ENCODE results near the gene CD96.

Gene CD96

GRCh38 chr3:111531446-111531845, 10.6 kb upstream of the CD96 start:
- Histone ChIP-seq H3K27ac (ENCODE audit: low read length) (no peak overlapping the region), H3K36me3 (ENCODE audit: control insufficient read depth in 2 of 2, insufficient read depth in 2 of 2, low read length in 2 of 2) (no peaks in the 10 kb centered on the region), H3K27me3 (ENCODE audit: control insufficient read depth in 1 of 2, insufficient read depth in 2 of 2, low read length in 2 of 2) (no peaks in the 10 kb centered on the region), H3K9ac (ENCODE audit: low read length in 2 of 2) (no peak overlapping the region), H3K4me1 (ENCODE audit: control insufficient read depth, insufficient read depth, low read length) (no peaks in the 10 kb centered on the region), H3K9me3 (ENCODE audit: control insufficient read depth in 2 of 2, low read length in 2 of 2) (no peaks in the 10 kb centered on the region), H3K4me3 (ENCODE audit: low read length in 2 of 2) (no peak overlapping the region)

GRCh38 chr3:111534701-111535100, 7.3 kb upstream of the CD96 start:
- Histone ChIP-seq H3K9me3 (ENCODE audit: control insufficient read depth in 2 of 2, low read length in 2 of 2) (no peaks in the 10 kb centered on the region), H3K27me3 (ENCODE audit: control insufficient read depth in 1 of 2, insufficient read depth in 2 of 2, low read length in 2 of 2) (no peaks in the 10 kb centered on the region), H3K27ac (ENCODE audit: low read length) (no peak overlapping the region), H3K4me1 (ENCODE audit: control insufficient read depth, insufficient read depth, low read length) (no peaks in the 10 kb centered on the region), H3K9ac (ENCODE audit: low read length in 2 of 2) (no peak overlapping the region), H3K4me3 (ENCODE audit: low read length in 2 of 2) (no peak overlapping the region), H3K36me3 (ENCODE audit: control insufficient read depth in 2 of 2, insufficient read depth in 2 of 2, low read length in 2 of 2) (no peaks in the 10 kb centered on the region)

- H3K27ac ChIP-seq (ENCODE audit: low read length), result no peak overlapping the region
- no peak overlapping the region for H3K9ac ChIP-seq (ENCODE audit: low read length in 2 of 2)
- H3K27me3 ChIP-seq (ENCODE audit: control insufficient read depth in 1 of 2, insufficient read depth in 2 of 2, low read length in 2 of 2), result no peaks in the 10 kb centered on the region
- H3K36me3 ChIP-seq (ENCODE audit: control insufficient read depth in 2 of 2, insufficient read depth in 2 of 2, low read length in 2 of 2), result no peaks in the 10 kb centered on the region
- no peaks in the 10 kb centered on the region for H3K9me3 ChIP-seq (ENCODE audit: control insufficient read depth in 2 of 2, low read length in 2 of 2)
- H3K4me3 ChIP-seq (ENCODE audit: low read length in 2 of 2), result no peak overlapping the region
- no peaks in the 10 kb centered on the region for H3K4me1 ChIP-seq (ENCODE audit: control insufficient read depth, insufficient read depth, low read length)
Measured at GRCh38 chr3:111538111-111538510, 3.9 kb upstream of the CD96 start.

GRCh38 chr3:111538681-111539083, 3.3 kb upstream of the CD96 start:
- Histone ChIP-seq H3K27ac (ENCODE audit: low read length) (no peak overlapping the region), H3K27me3 (ENCODE audit: control insufficient read depth in 1 of 2, insufficient read depth in 2 of 2, low read length in 2 of 2) (no peaks in the 10 kb centered on the region), H3K4me3 (ENCODE audit: low read length in 2 of 2) (no peak overlapping the region), H3K9ac (ENCODE audit: low read length in 2 of 2) (no peak overlapping the region), H3K9me3 (ENCODE audit: control insufficient read depth in 2 of 2, low read length in 2 of 2) (no peaks in the 10 kb centered on the region), H3K36me3 (ENCODE audit: control insufficient read depth in 2 of 2, insufficient read depth in 2 of 2, low read length in 2 of 2) (no peaks in the 10 kb centered on the region), H3K4me1 (ENCODE audit: control insufficient read depth, insufficient read depth, low read length) (no peaks in the 10 kb centered on the region)

- Histone ChIP-seq H3K27ac (ENCODE audit: low read length) (no peak overlapping the region), H3K27me3 (ENCODE audit: control insufficient read depth in 1 of 2, insufficient read depth in 2 of 2, low read length in 2 of 2) (no peaks in the 10 kb centered on the region), H3K9ac (ENCODE audit: low read length in 2 of 2) (no peak overlapping the region), H3K4me3 (ENCODE audit: low read length in 2 of 2) (no peak overlapping the region), H3K9me3 (ENCODE audit: control insufficient read depth in 2 of 2, low read length in 2 of 2) (no peaks in the 10 kb centered on the region), H3K36me3 (ENCODE audit: control insufficient read depth in 2 of 2, insufficient read depth in 2 of 2, low read length in 2 of 2) (no peaks in the 10 kb centered on the region), H3K4me1 (ENCODE audit: control insufficient read depth, insufficient read depth, low read length) (no peaks in the 10 kb centered on the region)
Measured at GRCh38 chr3:111539351-111540331, 2.4 kb upstream of the CD96 start.

GRCh38 chr3:111541391-111541790, 606 bp upstream of the CD96 start:
- no peaks in the 10 kb centered on the region for H3K36me3 ChIP-seq (ENCODE audit: control insufficient read depth in 2 of 2, insufficient read depth in 2 of 2, low read length in 2 of 2)
- no peak overlapping the region for H3K27ac ChIP-seq (ENCODE audit: low read length)
- H3K4me3 ChIP-seq (ENCODE audit: low read length in 2 of 2), result no peak overlapping the region
- H3K27me3 ChIP-seq (ENCODE audit: control insufficient read depth in 1 of 2, insufficient read depth in 2 of 2, low read length in 2 of 2), result no peaks in the 10 kb centered on the region
- H3K9ac ChIP-seq (ENCODE audit: low read length in 2 of 2), result no peak overlapping the region
- H3K9me3 ChIP-seq (ENCODE audit: control insufficient read depth in 2 of 2, low read length in 2 of 2), result no peaks in the 10 kb centered on the region
- no peaks in the 10 kb centered on the region for H3K4me1 ChIP-seq (ENCODE audit: control insufficient read depth, insufficient read depth, low read length)

- no peaks in the 10 kb centered on the region for H3K9me3 ChIP-seq (ENCODE audit: control insufficient read depth in 2 of 2, low read length in 2 of 2)
- no peaks in the 10 kb centered on the region for H3K4me1 ChIP-seq (ENCODE audit: control insufficient read depth, insufficient read depth, low read length)
- H3K9ac ChIP-seq (ENCODE audit: low read length in 2 of 2), result no peak overlapping the region
- no peaks in the 10 kb centered on the region for H3K27me3 ChIP-seq (ENCODE audit: control insufficient read depth in 1 of 2, insufficient read depth in 2 of 2, low read length in 2 of 2)
- H3K4me3 ChIP-seq (ENCODE audit: low read length in 2 of 2), result no peak overlapping the region
- H3K27ac ChIP-seq (ENCODE audit: low read length), result no peak overlapping the region
- H3K36me3 ChIP-seq (ENCODE audit: control insufficient read depth in 2 of 2, insufficient read depth in 2 of 2, low read length in 2 of 2), result no peaks in the 10 kb centered on the region
Measured at GRCh38 chr3:111542611-111543300, 759 bp downstream of the CD96 start.

- no peaks in the 10 kb centered on the region for H3K27me3 ChIP-seq (ENCODE audit: control insufficient read depth in 1 of 2, insufficient read depth in 2 of 2, low read length in 2 of 2)
- H3K27ac ChIP-seq (ENCODE audit: low read length), result no peak overlapping the region
Measured at GRCh38 chr3:111545349-111545748, 3.4 kb downstream of the CD96 start.

GRCh38 chr3:111547631-111548030, 5.6 kb downstream of the CD96 start:
- no peaks in the 10 kb centered on the region for H3K9me3 ChIP-seq (ENCODE audit: control insufficient read depth in 2 of 2, low read length in 2 of 2)
- no peak overlapping the region for H3K9ac ChIP-seq (ENCODE audit: low read length in 2 of 2)
- no peaks in the 10 kb centered on the region for H3K4me1 ChIP-seq (ENCODE audit: control insufficient read depth, insufficient read depth, low read length)
- no peak overlapping the region for H3K27ac ChIP-seq (ENCODE audit: low read length)
- H3K36me3 ChIP-seq (ENCODE audit: control insufficient read depth in 2 of 2, insufficient read depth in 2 of 2, low read length in 2 of 2), result no peaks in the 10 kb centered on the region
- no peaks in the 10 kb centered on the region for H3K27me3 ChIP-seq (ENCODE audit: control insufficient read depth in 1 of 2, insufficient read depth in 2 of 2, low read length in 2 of 2)
- no peak overlapping the region for H3K4me3 ChIP-seq (ENCODE audit: low read length in 2 of 2)

More at GRCh38 chr3:111545349-111545748, 3.4 kb downstream of the CD96 start:
- Histone ChIP-seq H3K4me3 (ENCODE audit: low read length in 2 of 2) (no peak overlapping the region), H3K9ac (ENCODE audit: low read length in 2 of 2) (no peak overlapping the region), H3K4me1 (ENCODE audit: control insufficient read depth, insufficient read depth, low read length) (no peaks in the 10 kb centered on the region), H3K9me3 (ENCODE audit: control insufficient read depth in 2 of 2, low read length in 2 of 2) (no peaks in the 10 kb centered on the region), H3K36me3 (ENCODE audit: control insufficient read depth in 2 of 2, insufficient read depth in 2 of 2, low read length in 2 of 2) (no peaks in the 10 kb centered on the region)

- Histone ChIP-seq H3K9ac (ENCODE audit: low read length in 2 of 2) (no peak overlapping the region), H3K27ac (ENCODE audit: low read length) (no peak overlapping the region), H3K9me3 (ENCODE audit: control insufficient read depth in 2 of 2, low read length in 2 of 2) (no peaks in the 10 kb centered on the region), H3K36me3 (ENCODE audit: control insufficient read depth in 2 of 2, insufficient read depth in 2 of 2, low read length in 2 of 2) (no peaks in the 10 kb centered on the region), H3K27me3 (ENCODE audit: control insufficient read depth in 1 of 2, insufficient read depth in 2 of 2, low read length in 2 of 2) (no peaks in the 10 kb centered on the region), H3K4me3 (ENCODE audit: low read length in 2 of 2) (no peak overlapping the region), H3K4me1 (ENCODE audit: control insufficient read depth, insufficient read depth, low read length) (no peaks in the 10 kb centered on the region)
Measured at GRCh38 chr3:111548092-111548491, 6.1 kb downstream of the CD96 start.

GRCh38 chr3:111548756-111549155, 6.8 kb downstream of the CD96 start:
- no peak overlapping the region for H3K9ac ChIP-seq (ENCODE audit: low read length in 2 of 2)
- no peaks in the 10 kb centered on the region for H3K9me3 ChIP-seq (ENCODE audit: control insufficient read depth in 2 of 2, low read length in 2 of 2)
- no peaks in the 10 kb centered on the region for H3K4me1 ChIP-seq (ENCODE audit: control insufficient read depth, insufficient read depth, low read length)
- no peaks in the 10 kb centered on the region for H3K36me3 ChIP-seq (ENCODE audit: control insufficient read depth in 2 of 2, insufficient read depth in 2 of 2, low read length in 2 of 2)
- no peaks in the 10 kb centered on the region for H3K27me3 ChIP-seq (ENCODE audit: control insufficient read depth in 1 of 2, insufficient read depth in 2 of 2, low read length in 2 of 2)
- H3K4me3 ChIP-seq (ENCODE audit: low read length in 2 of 2), result no peak overlapping the region
- no peak overlapping the region for H3K27ac ChIP-seq (ENCODE audit: low read length)

All from stomach smooth muscle (tissue), 2 donors.